Measurements from ENCODE around the gene CCDC77. TPM values are rescaled to one million over a fixed set of nuclear protein-coding genes. Genes with fewer than 3 reads are reported as not detected.

CCDC77 gene
- total and polyA plus RNA-seq, 7 donors: 2.8 to 7.8 (median 3.9) TPM

GRCh38 chr12:473863-474577, 72.6 kb downstream of the CCDC77 start:
- Histone ChIP-seq H3K9me3 (no peaks in the 10 kb centered on the region), H3K4me1 (peaks cover 6% of the 10 kb centered on the region), H3K27me3 (ENCODE audit: insufficient read depth in 3 of 3, low read length in 2 of 3) (no peaks in the 10 kb centered on the region), H3K27ac (no peak overlapping the region), H3K4me3 (no peak overlapping the region), H3K36me3 (ENCODE audit: insufficient read depth in 1 of 2, low read depth in 1 of 2) (no peaks in the 10 kb centered on the region)
- ATAC-seq (no peak), DNase-seq (no peak)
- TF ChIP-seq, protein P1, sequence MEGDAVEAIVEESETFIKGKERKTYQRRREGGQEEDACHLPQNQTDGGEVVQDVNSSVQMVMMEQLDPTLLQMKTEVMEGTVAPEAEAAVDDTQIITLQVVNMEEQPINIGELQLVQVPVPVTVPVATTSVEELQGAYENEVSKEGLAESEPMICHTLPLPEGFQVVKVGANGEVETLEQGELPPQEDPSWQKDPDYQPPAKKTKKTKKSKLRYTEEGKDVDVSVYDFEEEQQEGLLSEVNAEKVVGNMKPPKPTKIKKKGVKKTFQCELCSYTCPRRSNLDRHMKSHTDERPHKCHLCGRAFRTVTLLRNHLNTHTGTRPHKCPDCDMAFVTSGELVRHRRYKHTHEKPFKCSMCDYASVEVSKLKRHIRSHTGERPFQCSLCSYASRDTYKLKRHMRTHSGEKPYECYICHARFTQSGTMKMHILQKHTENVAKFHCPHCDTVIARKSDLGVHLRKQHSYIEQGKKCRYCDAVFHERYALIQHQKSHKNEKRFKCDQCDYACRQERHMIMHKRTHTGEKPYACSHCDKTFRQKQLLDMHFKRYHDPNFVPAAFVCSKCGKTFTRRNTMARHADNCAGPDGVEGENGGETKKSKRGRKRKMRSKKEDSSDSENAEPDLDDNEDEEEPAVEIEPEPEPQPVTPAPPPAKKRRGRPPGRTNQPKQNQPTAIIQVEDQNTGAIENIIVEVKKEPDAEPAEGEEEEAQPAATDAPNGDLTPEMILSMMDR (IDR thresholded peaks at IDR 0.05): no peak
- WGBS, 3 donors: 69 to 76% (median 74%) methylated on average over 9 of the region's 9 CpGs
- intact Hi-C loops (cut with DNase I): no loop called here

GRCh38 chr12:475286-475685, 73.8 kb downstream of the CCDC77 start:
- no peaks in the 10 kb centered on the region for H3K36me3 ChIP-seq (ENCODE audit: insufficient read depth in 1 of 2, low read depth in 1 of 2)
- TF ChIP-seq, protein P1 (IDR thresholded peaks at IDR 0.05): no peak
- intact Hi-C loops (cut with DNase I): no loop called here
- no peak overlapping the region for H3K27ac ChIP-seq
- DNase-seq (no peak), ATAC-seq (no peak)
- no peaks in the 10 kb centered on the region for H3K9me3 ChIP-seq
- no peaks in the 10 kb centered on the region for H3K4me1 ChIP-seq
- no peaks in the 10 kb centered on the region for H3K27me3 ChIP-seq (ENCODE audit: insufficient read depth in 3 of 3, low read length in 2 of 3)
- WGBS, 3 donors: 47 to 66% (median 51%) methylated on average over 5 of the region's 5 CpGs
- H3K4me3 ChIP-seq: no peak overlapping the region

- TF ChIP-seq, protein P1 (IDR thresholded peaks at IDR 0.05): no peak
- ATAC-seq: no peak
These were observed 77.7 kb downstream of the CCDC77 start for GRCh38 chr12:479161-479560.

GRCh38 chr12:480831-481816, 79.7 kb downstream of the CCDC77 start:
- Histone ChIP-seq H3K4me1 (peaks cover 18% of the 10 kb centered on the region), H3K4me3 (peak overlapping the region; percentile 8), H3K36me3 (ENCODE audit: insufficient read depth in 1 of 2, low read depth in 1 of 2) (no peaks in the 10 kb centered on the region), H3K27me3 (ENCODE audit: insufficient read depth in 3 of 3, low read length in 2 of 3) (no peaks in the 10 kb centered on the region), H3K9me3 (no peaks in the 10 kb centered on the region), H3K27ac (peak overlapping the region; percentile 77)
- WGBS, 3 donors: 36 to 39% (median 36%) methylated on average over 12 to 13 of the region's 13 CpGs
- DNase-seq (peak; percentile 74 to 84), ATAC-seq (peak; percentile 99 to 100 (median 100))
- intact Hi-C loops (cut with DNase I): no loop called here
- TF ChIP-seq, protein P1 (IDR thresholded peaks at IDR 0.05): no peak

More at GRCh38 chr12:479161-479560, 77.7 kb downstream of the CCDC77 start:
- intact Hi-C loops (cut with DNase I): no loop called here
- no peak for DNase-seq
- Histone ChIP-seq H3K36me3 (ENCODE audit: insufficient read depth in 1 of 2, low read depth in 1 of 2) (no peaks in the 10 kb centered on the region), H3K4me3 (no peak overlapping the region), H3K27me3 (ENCODE audit: insufficient read depth in 3 of 3, low read length in 2 of 3) (no peaks in the 10 kb centered on the region), H3K4me1 (peaks cover 18% of the 10 kb centered on the region), H3K9me3 (no peaks in the 10 kb centered on the region), H3K27ac (no peak overlapping the region)
- WGBS, 3 donors: 90 to 97% (median 92%) methylated on average over 4 of the region's 4 CpGs

Data from psoas muscle (tissue), 8 donors.